HT-29 (cell line): ENCODE data around the gene NEK11. TPM values are rescaled to one million over a fixed set of nuclear protein-coding genes. Genes with fewer than 3 reads are reported as not detected.

Source experiments
- DNase-seq: peaks from one replicate; pipeline ENCODE4 v3.0.0-alpha.2; 2015; ENCODE audit warnings: low spot score
- total RNA-seq: library from RNA; depleted of rRNA; stranded (reverse); fragments of >200 nt; shearing (Covaris generic); gene quantifications from 2 replicates; pipeline ENCODE4 v1.2.3, GENCODE V29; 2014

Gene NEK11
- total RNA-seq, 1 experiment from 2014 or later: 1.9 TPM

DNA sequence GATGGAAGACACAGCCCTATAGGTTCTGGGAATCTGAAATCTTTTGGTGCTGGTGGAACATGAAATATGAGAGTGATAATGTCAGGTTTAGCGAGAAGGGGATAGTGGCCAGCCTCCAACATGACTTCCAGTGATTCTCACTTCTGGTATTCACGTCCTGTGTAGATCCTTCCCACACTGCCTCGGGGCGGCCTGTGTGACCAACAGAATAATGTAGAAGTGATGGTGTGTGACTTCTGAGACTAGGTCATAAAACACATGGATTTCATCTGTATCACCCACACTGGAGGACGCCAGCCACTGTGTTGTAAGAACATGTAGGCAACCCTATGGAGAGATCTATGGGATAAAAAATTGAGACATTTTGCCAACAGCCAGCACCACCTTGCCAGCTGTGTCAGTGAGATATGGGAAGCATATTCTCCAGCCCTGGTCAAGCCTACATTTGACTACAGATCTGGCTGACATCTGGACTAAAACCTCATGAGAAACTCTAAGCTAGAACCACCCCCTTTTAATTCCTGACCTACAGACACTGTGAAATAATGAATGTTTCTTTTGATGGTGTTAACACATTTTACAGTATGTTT is 329.4 kb downstream of the NEK11 start:
- no peak for DNase-seq

DNA sequence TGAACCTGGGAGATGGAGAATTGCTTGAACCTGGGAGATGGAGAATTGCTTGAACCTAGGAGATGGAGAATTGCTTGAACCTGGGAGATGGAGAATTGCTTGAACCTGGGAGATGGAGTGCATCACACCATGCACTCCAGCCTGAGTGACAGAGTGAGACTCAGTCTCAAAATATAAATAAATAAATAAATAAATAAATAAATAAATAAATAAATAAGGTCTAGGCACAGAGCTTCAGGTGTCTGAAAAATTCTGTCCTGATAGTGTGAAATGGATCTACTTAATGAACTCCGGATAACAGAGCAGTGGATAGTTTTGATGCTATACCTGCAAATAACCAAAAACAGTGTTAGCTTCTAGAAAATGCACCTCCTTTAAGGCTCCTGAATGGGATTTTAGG is 330.6 kb downstream of the NEK11 start:
- DNase-seq: no peak

DNA sequence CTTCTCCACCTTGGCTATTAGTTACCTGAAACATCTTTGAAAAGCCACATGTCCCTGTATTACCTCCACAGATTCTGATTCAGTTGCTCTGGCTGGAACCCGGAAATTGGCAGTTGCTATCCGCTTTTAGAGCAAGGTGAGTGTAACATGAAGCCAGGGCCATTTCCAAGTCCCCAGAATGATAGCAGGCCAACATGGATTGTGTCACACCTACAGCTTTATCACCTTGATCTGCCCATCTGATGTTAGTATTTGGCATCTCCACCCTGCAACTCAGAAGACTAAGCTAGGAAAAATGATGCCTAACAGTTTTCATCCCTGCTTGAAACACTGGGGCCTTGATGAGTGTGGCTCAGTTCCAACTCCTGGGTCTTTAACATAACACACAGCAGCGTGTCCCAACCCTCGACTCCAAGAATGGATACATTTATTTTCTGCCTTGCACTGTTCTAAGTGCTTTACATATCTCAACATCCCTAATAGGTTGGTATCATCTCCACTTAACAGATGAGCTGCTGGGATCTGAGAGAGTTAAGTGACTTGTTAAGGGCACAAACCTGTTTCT is 333.6 kb downstream of the NEK11 start:
- no peak for DNase-seq

DNA sequence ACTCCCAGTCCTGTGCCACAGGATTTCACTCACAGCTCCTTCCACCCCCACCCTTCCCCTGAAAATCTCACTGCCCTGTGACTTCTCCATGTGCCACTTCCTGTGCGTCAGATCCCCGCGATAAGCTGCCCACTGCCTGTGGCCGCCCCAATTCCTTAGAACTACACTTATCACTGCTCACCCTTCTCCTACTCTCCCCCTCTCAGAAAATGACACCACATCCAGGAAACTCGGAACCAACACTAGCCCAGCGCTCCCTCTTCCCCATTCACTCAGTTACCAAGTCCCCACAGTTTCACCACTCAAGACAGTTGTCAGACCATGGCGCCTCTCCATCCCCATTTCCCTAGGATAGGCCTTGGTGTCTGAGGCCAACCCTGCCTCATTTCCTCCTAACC is 334.4 kb downstream of the NEK11 start:
- DNase-seq: peak; percentile 7

DNA sequence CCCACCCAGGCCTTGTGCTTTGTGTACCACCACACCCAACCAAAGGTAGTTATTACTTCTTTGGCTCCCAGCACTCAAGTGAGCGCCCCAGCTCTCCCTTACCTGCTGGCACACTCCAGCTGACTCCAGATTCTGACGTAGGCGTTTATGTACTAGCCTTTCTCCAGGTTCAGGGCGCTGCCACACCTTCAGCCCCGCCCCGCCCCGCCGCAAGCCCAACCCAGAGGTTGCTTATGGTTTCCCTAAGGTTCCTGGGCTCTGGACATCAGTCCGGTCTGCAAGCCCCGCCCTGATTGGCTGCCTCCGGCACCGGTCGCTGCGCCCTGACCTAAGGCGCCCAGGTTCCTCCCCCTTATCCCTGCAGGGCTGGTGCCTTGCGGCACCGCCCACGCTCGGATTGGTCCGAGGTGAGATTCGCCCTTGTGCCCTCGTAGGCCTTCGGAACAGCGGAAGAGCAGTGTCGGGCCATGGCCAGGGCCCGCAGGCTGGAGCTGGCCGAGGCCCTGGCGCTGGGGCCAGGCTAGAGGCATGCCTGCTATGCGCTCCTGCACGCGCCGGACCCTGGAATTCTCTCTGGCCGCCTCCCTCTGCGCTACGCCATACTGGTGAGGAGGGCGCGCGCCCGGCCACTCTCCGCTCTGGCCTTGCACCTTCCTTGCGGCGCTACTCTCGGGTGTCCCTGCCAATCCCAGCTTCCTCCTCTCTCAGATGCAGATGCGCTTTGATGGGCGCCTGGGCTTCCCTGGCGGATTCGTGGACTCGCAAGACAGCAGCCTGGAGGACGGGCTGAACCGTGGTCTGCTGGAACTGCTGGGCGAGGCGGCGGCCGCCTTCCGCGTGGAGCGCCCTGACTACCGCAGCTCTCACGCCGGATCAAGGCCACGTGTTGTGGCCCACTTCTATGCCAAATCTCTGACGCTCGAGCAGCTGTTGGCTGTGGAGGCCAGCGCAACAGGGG is 335.1 kb downstream of the NEK11 start:
- peak; percentile 95 for DNase-seq

DNA sequence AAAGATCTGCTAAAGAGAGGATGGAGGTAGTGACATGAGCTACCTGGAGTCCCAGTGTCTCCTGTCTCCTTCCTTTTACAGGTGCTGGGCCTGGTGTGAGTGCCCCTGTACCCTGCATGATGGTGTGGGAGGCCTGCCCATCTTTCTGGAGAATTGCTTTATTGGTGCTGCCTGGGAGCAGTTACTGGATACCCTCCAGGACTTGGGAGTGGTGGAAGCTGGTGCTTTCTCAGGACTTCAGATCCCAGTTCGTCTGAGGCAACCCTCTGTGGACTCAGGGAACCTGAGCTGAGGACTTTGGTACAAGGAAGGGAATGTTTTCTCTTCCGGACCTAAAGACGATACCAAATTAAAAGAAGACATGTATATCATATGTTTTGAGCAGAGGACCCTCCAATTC is 336.6 kb downstream of the NEK11 start:
- DNase-seq: no peak

DNA sequence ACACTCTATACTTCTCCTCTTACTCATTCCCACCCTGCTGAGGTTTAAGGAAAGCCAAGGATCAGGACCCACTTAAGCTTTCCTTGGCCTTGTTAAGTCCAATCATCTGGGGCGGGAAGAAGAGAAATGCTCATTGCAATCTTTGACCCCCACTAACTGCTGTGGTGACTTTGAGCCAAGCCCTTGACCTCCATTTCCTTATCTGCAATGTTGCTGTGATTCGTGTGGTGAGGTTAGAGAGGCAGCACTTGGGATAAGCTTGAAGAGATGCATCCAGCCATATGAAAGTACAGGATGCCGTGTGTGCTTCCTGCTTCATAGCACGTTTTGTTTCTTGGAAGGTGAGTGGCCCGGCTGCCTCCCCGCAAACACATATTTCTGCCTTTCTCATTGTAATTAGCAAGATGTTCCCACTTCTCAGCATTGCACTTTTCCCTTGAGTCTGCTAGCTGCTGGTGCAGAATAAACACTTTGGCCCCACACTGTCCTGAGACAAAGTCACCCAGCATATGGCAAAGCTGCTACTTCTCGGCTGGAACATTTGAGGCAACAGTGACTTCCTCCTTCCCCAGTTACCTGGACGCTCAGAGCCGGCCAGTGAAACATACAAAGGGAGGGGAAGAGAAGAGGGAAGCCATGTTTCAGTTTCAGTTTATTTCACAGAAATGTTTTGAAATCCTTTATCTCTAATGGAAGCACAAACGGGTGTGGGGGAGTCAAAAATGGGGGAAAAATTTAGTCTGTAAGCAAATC is 344.4 kb downstream of the NEK11 start:
- DNase-seq: no peak

DNA sequence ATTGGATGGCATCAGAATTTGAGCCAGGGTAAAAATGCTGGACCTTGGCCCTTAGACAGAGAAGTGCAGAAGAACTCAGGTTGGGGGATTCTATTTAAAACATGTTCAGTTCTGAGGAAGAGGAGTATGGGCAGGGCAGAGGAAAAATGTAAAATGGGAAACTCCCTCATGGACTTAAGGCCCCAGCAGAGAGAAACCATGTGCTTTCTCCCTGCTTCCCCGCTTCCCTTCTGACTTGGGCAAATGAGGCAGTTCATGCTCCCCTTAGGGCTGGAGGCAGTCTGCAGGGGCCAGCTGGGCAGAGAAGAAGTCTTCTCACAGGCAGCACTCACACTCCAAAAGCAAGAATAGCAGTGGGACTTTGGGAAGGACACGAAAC is 345.0 kb downstream of the NEK11 start:
- DNase-seq: no peak

DNA sequence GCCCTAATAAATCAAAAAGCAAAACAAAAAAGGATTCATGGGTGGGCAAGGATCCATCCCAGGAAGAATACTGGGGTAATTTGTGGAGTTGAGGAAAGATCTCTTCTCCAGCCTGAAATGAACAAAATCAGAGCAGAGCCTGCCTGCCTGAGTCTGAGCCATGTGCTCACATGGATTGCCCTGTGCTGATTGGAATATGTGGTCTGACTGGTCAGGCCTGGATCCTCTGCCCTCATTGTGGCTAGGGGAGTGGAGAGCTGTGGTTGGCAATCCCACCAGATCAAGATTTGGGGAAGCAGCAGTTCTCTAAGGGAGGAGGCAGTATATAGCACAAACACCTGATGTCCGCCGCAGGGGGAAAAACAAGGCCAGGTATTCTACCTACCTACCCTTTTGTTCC is 348.1 kb downstream of the NEK11 start:
- DNase-seq: no peak

DNA sequence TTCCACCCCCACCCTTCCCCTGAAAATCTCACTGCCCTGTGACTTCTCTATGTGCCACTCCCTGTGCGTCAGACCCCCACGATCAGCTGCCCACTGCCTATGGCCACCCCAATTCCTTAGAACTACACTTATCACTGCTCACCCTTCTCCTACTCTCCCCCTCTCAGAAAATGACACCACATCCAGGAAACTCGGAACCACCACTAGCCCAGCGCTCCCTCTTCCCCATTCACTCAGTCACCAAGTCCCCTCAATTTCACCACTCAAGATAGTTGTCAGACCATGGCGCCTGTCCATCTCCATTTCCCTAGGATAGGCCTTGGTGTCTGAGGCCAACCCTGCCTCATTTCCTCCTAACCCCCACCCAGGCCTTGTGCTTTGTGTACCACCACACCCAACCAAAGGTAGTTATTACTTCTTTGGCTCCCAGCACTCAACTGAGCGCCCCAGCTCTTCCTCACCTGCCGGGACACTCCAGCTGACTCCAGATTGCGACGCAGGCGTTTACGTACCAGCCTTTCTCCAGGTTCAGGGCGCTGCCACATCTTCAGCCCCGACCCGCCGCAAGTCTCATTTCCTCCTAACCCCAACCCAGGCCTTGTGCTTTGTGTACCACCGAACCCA is 354.3 kb downstream of the NEK11 start:
- DNase-seq: peak; percentile 20

DNA sequence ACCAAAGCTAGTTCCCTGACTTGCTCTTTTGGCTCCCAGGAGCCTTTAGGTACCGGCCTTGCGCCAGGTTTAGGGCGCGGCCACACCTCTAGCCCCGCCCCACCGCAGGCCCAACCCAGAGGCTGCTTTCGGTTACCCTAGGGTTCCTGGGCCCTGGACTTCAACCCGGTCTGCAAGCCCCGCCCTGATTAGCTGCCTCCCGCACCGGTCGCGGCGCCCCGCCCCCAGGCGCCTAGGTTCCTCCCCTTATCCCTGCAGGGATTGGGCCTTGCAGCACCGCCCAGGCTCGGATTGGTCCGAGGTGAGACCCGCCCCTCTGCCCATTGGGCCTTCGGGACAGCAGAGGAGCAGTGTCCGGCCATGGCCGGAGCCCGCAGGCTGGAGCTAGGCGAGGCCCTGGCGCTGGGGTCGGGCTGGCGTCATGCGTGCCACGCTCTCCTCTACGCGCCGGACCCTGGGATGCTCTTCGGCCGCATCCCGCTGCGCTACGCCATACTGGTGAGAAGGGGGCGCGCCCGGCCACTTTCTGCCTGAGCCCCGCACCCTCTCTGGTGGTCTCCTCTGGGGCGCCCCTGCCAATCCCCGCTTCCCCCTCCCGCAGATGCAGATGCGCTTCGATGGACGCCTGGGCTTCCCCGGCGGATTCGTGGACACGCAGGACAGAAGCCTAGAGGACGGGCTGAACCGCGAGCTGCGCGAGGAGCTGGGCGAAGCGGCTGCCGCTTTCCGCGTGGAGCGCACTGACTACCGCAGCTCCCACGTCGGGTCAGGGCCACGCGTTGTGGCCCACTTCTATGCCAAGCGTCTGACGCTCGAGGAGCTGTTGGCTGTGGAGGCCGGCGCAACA is 355.0 kb downstream of the NEK11 start, which contains the start of gene NUDT16:
Gene NUDT16, plus strand, starts transcription at position 330 of the 847 bp plus-strand sequence. Its CDS starts 31 bp downstream, at position 361.
- DNase-seq: peak; percentile 98

DNA sequence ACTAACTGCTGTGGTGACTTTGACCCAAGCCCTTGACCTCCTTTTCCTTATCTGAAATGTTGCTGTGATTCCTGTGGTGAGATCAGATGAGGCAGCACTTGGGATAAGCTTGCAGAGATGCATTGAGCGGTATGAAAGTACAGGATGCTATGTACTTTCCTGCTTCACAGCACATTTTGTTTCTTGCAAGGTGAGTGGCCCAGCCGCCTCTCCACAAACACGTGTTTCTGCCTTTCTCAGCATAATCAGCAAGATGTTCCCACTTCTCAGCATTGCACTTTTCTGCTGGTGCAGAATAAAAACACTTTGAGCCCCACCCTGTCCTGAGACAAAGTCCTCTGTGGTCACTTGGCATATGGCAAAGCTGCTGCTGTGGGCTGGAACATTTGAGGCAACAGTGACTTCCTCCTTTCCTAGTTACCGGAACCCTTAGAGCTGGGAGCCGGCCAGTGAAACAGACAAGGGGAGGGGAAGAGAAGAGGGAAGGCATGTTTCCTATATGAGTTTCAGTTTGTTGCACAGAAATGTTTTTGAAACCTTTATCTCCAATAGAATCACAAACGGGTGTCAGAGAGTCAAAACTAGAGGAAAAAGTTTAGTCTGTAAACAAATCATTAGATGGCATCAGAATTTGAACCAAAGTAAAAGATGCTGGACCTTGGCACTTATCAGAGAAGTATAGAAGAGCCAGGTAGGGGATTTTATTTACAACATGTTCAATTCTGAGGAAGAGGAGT is 359.9 kb downstream of the NEK11 start:
- DNase-seq: peak; percentile 20

DNA sequence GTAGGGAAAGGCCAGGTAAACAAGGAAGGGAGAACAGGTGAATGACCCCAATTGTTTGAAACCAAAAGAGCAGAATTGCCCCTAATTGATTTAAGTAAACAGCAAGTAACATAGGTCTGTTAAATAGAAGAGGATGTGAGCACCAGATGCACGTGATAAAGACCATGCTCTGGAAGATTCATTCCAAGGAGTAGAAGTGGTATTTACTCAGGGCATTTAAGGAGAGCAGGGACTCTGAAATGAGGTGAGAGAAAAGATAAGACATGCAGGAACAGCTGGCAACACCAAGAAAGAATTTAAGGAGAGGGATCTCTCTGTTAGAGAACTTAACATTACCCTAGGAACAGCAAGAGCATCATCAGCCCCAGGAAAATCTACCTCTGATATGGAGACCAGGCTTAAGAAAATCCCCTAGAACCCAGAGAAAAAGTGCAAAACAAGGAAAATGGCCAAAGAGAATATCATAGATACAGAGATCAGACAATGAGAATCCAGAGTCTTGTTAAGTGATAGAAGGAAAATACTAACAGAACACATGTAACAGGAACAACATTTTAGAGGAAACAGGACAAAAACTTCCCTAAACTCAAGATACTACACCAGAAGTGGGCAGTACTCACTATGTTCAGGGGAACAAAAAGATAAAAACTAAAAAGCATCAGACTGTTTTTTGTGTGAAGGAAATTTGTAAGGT is 361.3 kb downstream of the NEK11 start:
- DNase-seq: no peak

DNA sequence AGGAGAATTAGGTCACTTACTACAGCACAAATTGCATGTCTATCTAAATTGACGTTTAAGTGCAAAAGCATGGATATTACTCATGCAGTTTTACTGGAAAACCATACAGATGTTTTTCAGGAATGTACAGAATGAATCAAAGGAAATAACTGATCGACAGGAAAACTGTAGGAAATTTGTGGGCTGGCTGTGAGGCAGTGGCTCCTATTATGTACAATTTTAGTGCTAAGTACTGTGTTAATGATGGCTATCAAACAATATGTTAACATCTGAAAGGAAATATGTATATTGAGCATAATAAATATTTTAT is 361.8 kb downstream of the NEK11 start:
- no peak for DNase-seq

DNA sequence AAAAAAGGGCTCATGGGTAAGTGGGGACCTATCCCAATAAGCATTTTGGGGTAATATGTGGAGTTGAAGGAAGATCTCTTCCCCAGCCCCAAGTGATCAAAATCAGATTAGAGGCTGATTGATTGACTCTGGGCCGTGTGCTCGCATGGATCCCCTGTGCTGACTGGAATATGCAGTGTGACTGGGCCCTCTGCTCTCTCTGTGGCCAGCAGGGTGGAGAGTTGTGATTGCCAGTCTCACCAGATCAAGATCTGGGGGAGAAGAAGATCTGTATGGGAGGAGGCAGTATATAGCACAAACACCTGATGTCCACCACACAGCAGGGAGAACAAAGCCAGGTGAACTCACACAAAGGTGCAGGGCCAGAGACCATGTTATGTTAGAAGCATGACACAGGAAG is 363.7 kb downstream of the NEK11 start:
- no peak for DNase-seq

DNA sequence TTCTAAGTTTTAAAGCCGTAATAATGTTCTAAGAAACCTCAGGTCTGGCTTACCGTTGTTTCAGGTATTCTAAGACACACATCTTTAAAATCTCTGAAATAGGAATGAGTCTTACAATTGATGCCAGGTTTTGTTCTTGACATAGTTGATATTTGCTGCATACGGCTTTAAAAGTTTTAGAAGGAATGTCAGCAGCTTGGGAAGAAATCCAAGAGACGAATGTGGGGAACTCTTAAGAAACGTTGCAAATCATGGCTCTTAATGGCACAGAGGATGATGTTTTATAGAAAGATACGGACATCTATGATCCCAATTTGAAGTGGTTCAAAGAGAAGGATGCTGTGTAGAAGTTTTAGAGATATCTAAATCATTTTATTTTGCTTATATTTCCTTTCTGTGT is 366.4 kb downstream of the NEK11 start:
- DNase-seq: no peak

DNA sequence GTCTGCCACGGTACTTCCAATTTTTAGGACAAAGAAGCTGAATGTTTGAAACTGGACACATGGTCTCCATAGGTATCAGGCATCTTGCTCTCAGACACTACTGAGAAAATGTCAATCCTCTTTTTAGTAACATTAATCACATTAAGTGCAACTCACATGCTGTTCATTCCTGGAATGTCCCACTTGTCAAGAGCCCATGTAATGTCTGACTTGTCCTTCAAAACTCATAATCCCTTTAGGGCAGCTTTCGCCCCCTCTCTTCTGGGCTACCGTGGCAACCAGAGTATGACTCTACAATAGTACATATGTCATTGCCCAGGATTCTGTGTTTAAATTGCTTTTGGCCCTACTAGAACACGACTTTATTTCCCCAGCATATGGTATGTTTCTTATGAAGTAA is 367.2 kb downstream of the NEK11 start:
- no peak for DNase-seq

DNA sequence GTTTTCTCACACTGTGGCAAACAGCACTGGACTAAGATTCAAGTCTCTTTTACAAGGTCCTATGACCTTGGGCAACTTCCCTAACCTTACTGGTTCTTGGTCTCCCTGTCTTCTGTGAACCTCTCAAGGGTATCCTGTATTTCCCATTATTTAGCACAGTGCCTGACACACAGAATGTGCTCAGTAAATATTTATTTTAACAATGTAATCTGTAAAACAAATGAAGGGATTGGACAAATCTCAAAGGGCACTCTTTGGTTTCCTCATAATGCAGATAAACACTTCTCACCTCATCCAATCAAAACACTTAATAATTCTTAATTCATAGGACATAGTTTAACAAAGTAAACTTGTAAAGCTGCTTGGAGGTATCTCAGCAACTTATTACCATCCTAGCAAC is 367.7 kb downstream of the NEK11 start:
- DNase-seq: no peak

DNA sequence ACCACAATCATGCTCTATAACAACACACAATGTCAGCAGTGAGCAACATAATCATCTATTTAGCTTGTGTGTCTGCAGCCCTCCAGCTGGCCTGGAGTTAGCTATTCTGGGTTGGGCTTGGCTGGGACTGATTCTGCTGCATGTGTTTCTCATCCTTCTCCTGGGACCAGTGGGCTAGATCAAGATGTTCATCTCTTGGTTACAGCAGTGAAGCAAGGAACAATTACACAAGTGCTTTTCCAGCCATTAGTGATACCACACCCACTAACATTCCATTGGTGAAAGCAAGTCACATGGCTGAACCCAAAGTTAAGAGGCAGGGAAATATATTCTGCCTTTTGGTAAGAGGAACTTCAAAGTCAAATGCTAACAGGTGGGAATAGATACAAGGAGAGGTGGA is 369.5 kb downstream of the NEK11 start:
- no peak for DNase-seq
